Neural progenitor cell (in vitro differentiated cells): Measurements from ENCODE around the gene PPFIBP1.

Experiments
- EZH2 ChIP-seq: fragments of 200-600 bp; sonication (generic); IDR thresholded peaks from 2 replicates; pipeline ENCODE4 v1.6.1; 2017; ENCODE audit warnings: antibody characterized with exemption, mild to moderate bottlenecking, moderate library complexity
- EZH2phosphoT487 ChIP-seq: fragments of 200-600 bp; sonication (generic); IDR thresholded peaks from 2 replicates; pipeline ENCODE4 v1.6.1; 2017; ENCODE audit warnings: antibody characterized with exemption
- TF ChIP-seq, protein P1 (sequence below): fragments of 200-600 bp; sonication (generic); IDR thresholded peaks from 2 replicates; pipeline ENCODE4 v1.5.1; 2017; ENCODE audit warnings: antibody characterized with exemption, mild to moderate bottlenecking

GRCh38 chr12:27566626-27567025 is 42.6 kb downstream of the PPFIBP1 start:
- TF ChIP-seq, protein P1, sequence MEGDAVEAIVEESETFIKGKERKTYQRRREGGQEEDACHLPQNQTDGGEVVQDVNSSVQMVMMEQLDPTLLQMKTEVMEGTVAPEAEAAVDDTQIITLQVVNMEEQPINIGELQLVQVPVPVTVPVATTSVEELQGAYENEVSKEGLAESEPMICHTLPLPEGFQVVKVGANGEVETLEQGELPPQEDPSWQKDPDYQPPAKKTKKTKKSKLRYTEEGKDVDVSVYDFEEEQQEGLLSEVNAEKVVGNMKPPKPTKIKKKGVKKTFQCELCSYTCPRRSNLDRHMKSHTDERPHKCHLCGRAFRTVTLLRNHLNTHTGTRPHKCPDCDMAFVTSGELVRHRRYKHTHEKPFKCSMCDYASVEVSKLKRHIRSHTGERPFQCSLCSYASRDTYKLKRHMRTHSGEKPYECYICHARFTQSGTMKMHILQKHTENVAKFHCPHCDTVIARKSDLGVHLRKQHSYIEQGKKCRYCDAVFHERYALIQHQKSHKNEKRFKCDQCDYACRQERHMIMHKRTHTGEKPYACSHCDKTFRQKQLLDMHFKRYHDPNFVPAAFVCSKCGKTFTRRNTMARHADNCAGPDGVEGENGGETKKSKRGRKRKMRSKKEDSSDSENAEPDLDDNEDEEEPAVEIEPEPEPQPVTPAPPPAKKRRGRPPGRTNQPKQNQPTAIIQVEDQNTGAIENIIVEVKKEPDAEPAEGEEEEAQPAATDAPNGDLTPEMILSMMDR = no peak
- TF ChIP-seq EZH2 (no peak), EZH2phosphoT487 (no peak)
